Measurements from ENCODE around the gene PCNP.
"Not testable (repeated sequence)": the region's sequence is repeated elsewhere in the genome, so short reads cannot be mapped to it uniquely, and the experiment has no call there.

The PCNP gene

GRCh38 chr3:101567528-101568317, 6.3 kb upstream of the PCNP start:
- DNase-seq (ENCODE audit: low read depth) = peak; percentile 11

GRCh38 chr3:101571028-101571895, 2.7 kb upstream of the PCNP start:
- no peak for DNase-seq (ENCODE audit: low read depth)

GRCh38 chr3:101574388-101575112, 570 bp downstream of the PCNP start:
- DNase-seq (ENCODE audit: low read depth) = peak; percentile 43

GRCh38 chr3:101577286-101577685, 3.3 kb downstream of the PCNP start:
- DNase-seq (ENCODE audit: low read depth) = no peak

GRCh38 chr3:101588616-101589015, 14.6 kb downstream of the PCNP start:
- no peak for DNase-seq (ENCODE audit: low read depth)

- DNase-seq (ENCODE audit: low read depth) = no peak
Observed at GRCh38 chr3:101591071-101591470, 17.1 kb downstream of the PCNP start.

- no peak for DNase-seq (ENCODE audit: low read depth)
Observed at GRCh38 chr3:101602731-101603130, 28.8 kb downstream of the PCNP start.

GRCh38 chr3:101603184-101603583, 29.2 kb downstream of the PCNP start:
- DNase-seq (ENCODE audit: low read depth) = no peak

GRCh38 chr3:101605398-101605797, 31.4 kb downstream of the PCNP start:
- DNase-seq (ENCODE audit: low read depth) = not testable (repeated sequence)

- DNase-seq (ENCODE audit: low read depth) = no peak
Observed at GRCh38 chr3:101611023-101611422, 37.0 kb downstream of the PCNP start.

- not testable (repeated sequence) for DNase-seq (ENCODE audit: low read depth)
Observed at GRCh38 chr3:101613014-101613413, 39.0 kb downstream of the PCNP start.

- no peak for DNase-seq (ENCODE audit: low read depth)
Observed at GRCh38 chr3:101615525-101615924, 41.5 kb downstream of the PCNP start.

GRCh38 chr3:101617478-101617877, 43.5 kb downstream of the PCNP start:
- DNase-seq (ENCODE audit: low read depth) = no peak

GRCh38 chr3:101618726-101619125, 44.7 kb downstream of the PCNP start:
- DNase-seq (ENCODE audit: low read depth) = no peak

GRCh38 chr3:101619734-101620133, 45.8 kb downstream of the PCNP start:
- DNase-seq (ENCODE audit: low read depth) = no peak

GRCh38 chr3:101623656-101624055, 49.7 kb downstream of the PCNP start:
- no peak for DNase-seq (ENCODE audit: low read depth)

- no peak for DNase-seq (ENCODE audit: low read depth)
Observed at GRCh38 chr3:101624857-101625256, 50.9 kb downstream of the PCNP start.

GRCh38 chr3:101625879-101626278, 51.9 kb downstream of the PCNP start:
- no peak for DNase-seq (ENCODE audit: low read depth)

GRCh38 chr3:101629219-101629618, 55.2 kb downstream of the PCNP start:
- DNase-seq (ENCODE audit: low read depth) = no peak

- no peak for DNase-seq (ENCODE audit: low read depth)
Observed at GRCh38 chr3:101631098-101631796, 57.3 kb downstream of the PCNP start.

GRCh38 chr3:101631959-101632358, 58.0 kb downstream of the PCNP start:
- not testable (repeated sequence) for DNase-seq (ENCODE audit: low read depth)

- no peak for DNase-seq (ENCODE audit: low read depth)
Observed at GRCh38 chr3:101632586-101632985, 58.6 kb downstream of the PCNP start.
